Hepatocyte (in vitro differentiated cells): ENCODE results near the gene OLFM2. TPM values are rescaled to one million over a fixed set of nuclear protein-coding genes. Genes with fewer than 3 reads are reported as not detected.

Experiments used
- DNase-seq: peaks from one replicate; pipeline ENCODE4 v3.0.0-alpha.2; 2016; ENCODE audit warnings: low spot score
- H2AFZ ChIP-seq: fragments of 200-600 bp; sonication (generic); 2 replicates; pipeline ENCODE4 v1.6.0; 2016; ENCODE audit warnings: antibody characterized with exemption, mild to moderate bottlenecking
- H3K27ac ChIP-seq: fragments of 200-600 bp; sonication (generic); 2 replicates; pipeline ENCODE4 v1.5.1; 2016; ENCODE audit warnings: mild to moderate bottlenecking
- H3K27me3 ChIP-seq: fragments of 200-600 bp; sonication (generic); 2 replicates; pipeline ENCODE4 v1.6.1; 2016
- H3K36me3 ChIP-seq: fragments of 200-600 bp; sonication (generic); replicated peaks from 2 replicates; pipeline ENCODE4 v1.5.1; 2016; ENCODE audit warnings: low read depth; ENCODE audit not compliant: insufficient read depth
- H3K4me1 ChIP-seq: fragments of 200-600 bp; sonication (generic); 2 replicates; pipeline ENCODE4 v1.5.1; 2016; ENCODE audit warnings: mild to moderate bottlenecking, moderate library complexity; ENCODE audit not compliant: insufficient read depth
- H3K4me2 ChIP-seq: fragments of 200-600 bp; sonication (generic); 2 replicates; pipeline ENCODE4 v1.6.0; 2016
- H3K4me3 ChIP-seq: fragments of 200-600 bp; sonication (generic); 2 replicates; pipeline ENCODE4 v1.5.1; 2016; ENCODE audit warnings: mild to moderate bottlenecking
- H3K79me2 ChIP-seq: fragments of 200-600 bp; sonication (generic); 2 replicates; pipeline ENCODE4 v1.6.0; 2017; ENCODE audit warnings: mild to moderate bottlenecking
- H3K9me2 ChIP-seq: fragments of 200-600 bp; sonication (generic); replicated peaks from 2 replicates; pipeline ENCODE4 v1.6.0; 2017; ENCODE audit warnings: mild to moderate bottlenecking; ENCODE audit not compliant: insufficient read depth
- H3K9me3 ChIP-seq: fragments of 200-600 bp; sonication (generic); 2 replicates; pipeline ENCODE4 v1.5.1; 2016; ENCODE audit warnings: low read depth, mild to moderate bottlenecking
- H4K20me1 ChIP-seq: fragments of 200-600 bp; sonication (generic); 2 replicates; pipeline ENCODE4 v1.6.0; 2016; ENCODE audit warnings: mild to moderate bottlenecking; ENCODE audit not compliant: insufficient read depth, poor library complexity, severe bottlenecking
- CTCF ChIP-seq: fragments of 200-600 bp; sonication (generic); IDR thresholded peaks from 2 replicates; pipeline ENCODE4 v1.5.1; 2016; ENCODE audit warnings: antibody characterized with exemption, mild to moderate bottlenecking; ENCODE audit not compliant: poor library complexity
- EZH2 ChIP-seq: fragments of 200-600 bp; sonication (generic); IDR thresholded peaks from 2 replicates; pipeline ENCODE4 v1.6.1; 2016; ENCODE audit warnings: antibody characterized with exemption, mild to moderate bottlenecking, borderline replicate concordance
- EZH2phosphoT487 ChIP-seq: fragments of 200-600 bp; sonication (generic); IDR thresholded peaks from one replicate; pipeline ENCODE4 v1.6.1; 2018; ENCODE audit warnings: antibody characterized with exemption, mild to moderate bottlenecking, low read depth, moderate library complexity; ENCODE audit not compliant: unreplicated experiment, severe bottlenecking
- WGBS: methylation state at CpG from one replicate; pipeline ENCODE4 v1.1.6; 2016; ENCODE audit warnings: low lambda C conversion rate; ENCODE audit errors: missing lambda C conversion rate; 5-methylcytosine and 5-hydroxymethylcytosine counted together
- polyA plus RNA-seq: library from polyadenylated mRNA; unstranded; fragments of >200 nt; fragmentation: Nextera tagmentation; extraction: Ambion mirVana; gene quantifications from 2 replicates; pipeline ENCODE4 v1.2.1, GENCODE V29; 2016
- total RNA-seq: library from RNA; depleted of rRNA; stranded (reverse); fragments of >200 nt; gene quantifications from 2 replicates; pipeline ENCODE4 v1.2.3, GENCODE V29; 2014

OLFM2 gene
- total and polyA plus RNA-seq, 2 experiments from 2014 or later: 33.1 to 36.5 TPM

- no peak overlapping the region for H2AFZ ChIP-seq
- no peak overlapping the region for H3K4me3 ChIP-seq
- no peak overlapping the region for H3K27ac ChIP-seq
- 68% methylated on average over 5 of the region's 5 CpGs for WGBS
- no peaks in the 10 kb centered on the region for H3K9me3 ChIP-seq
- no peaks in the 10 kb centered on the region for H3K4me1 ChIP-seq
- H3K9me2 ChIP-seq: no peaks in the 10 kb centered on the region
- no peaks in the 10 kb centered on the region for H3K27me3 ChIP-seq
- TF ChIP-seq CTCF (no peak), EZH2phosphoT487 (no peak), EZH2 (no peak)
- DNase-seq: no peak
- H3K4me2 ChIP-seq: no peak overlapping the region
- no peaks in the 10 kb centered on the region for H3K36me3 ChIP-seq
- H3K79me2 ChIP-seq: no peaks in the 10 kb centered on the region
- H4K20me1 ChIP-seq: no peaks in the 10 kb centered on the region
Observed at GRCh38 chr19:9901642-9902041, 34.7 kb downstream of the OLFM2 start.

GRCh38 chr19:9901020-9901419, 35.3 kb downstream of the OLFM2 start:
- H3K9me3 ChIP-seq: no peaks in the 10 kb centered on the region

GRCh38 chr19:9891609-9892373, 44.5 kb downstream of the OLFM2 start:
- no peak for DNase-seq

More at GRCh38 chr19:9901020-9901419, 35.3 kb downstream of the OLFM2 start:
- H3K4me2 ChIP-seq: no peak overlapping the region
- no peaks in the 10 kb centered on the region for H3K36me3 ChIP-seq
- no peaks in the 10 kb centered on the region for H3K9me2 ChIP-seq
- 87% methylated on average over 3 of the region's 5 CpGs for WGBS
- H3K4me1 ChIP-seq: no peaks in the 10 kb centered on the region
- H2AFZ ChIP-seq: no peak overlapping the region
- H3K4me3 ChIP-seq: no peak overlapping the region
- no peaks in the 10 kb centered on the region for H4K20me1 ChIP-seq
- no peaks in the 10 kb centered on the region for H3K27me3 ChIP-seq
- TF ChIP-seq CTCF (no peak), EZH2phosphoT487 (no peak), EZH2 (no peak)
- no peak overlapping the region for H3K27ac ChIP-seq
- H3K79me2 ChIP-seq: no peaks in the 10 kb centered on the region
- no peak for DNase-seq

More at GRCh38 chr19:9891609-9892373, 44.5 kb downstream of the OLFM2 start:
- Histone ChIP-seq H3K9me3 (no peaks in the 10 kb centered on the region), H3K4me1 (no peaks in the 10 kb centered on the region), H3K36me3 (no peaks in the 10 kb centered on the region), H3K27ac (no peak overlapping the region), H2AFZ (no peak overlapping the region), H3K27me3 (no peaks in the 10 kb centered on the region), H4K20me1 (no peaks in the 10 kb centered on the region), H3K79me2 (no peaks in the 10 kb centered on the region), H3K4me2 (no peak overlapping the region), H3K4me3 (no peak overlapping the region), H3K9me2 (no peaks in the 10 kb centered on the region)
- TF ChIP-seq EZH2phosphoT487 (no peak), CTCF (no peak), EZH2 (no peak)
- 93% methylated on average over 6 of the region's 6 CpGs for whole genome bisulfite sequencing
